Keratinocyte (primary cell): Measurements from ENCODE around the gene ATAD3A.

Source experiments
- EZH2 ChIP-seq: IDR thresholded peaks from one replicate; pipeline ENCODE4 v1.6.1; 2012; ENCODE audit warnings: inconsistent platforms, mild to moderate bottlenecking, low read length, moderate library complexity
- TF ChIP-seq, protein P1 (sequence below), 3 experiments: IDR thresholded peaks in 1 of 3; conservative IDR thresholded peaks in 1 of 3; optimal IDR thresholded peaks in 1 of 3; 2 replicates in 2 of 3; 3 replicates in 1 of 3; pipeline versions ENCODE3 to v1.5.1; 2011; ENCODE audit warnings: low read length in 3 of 3, mild to moderate bottlenecking in 3 of 3, moderate library complexity in 2 of 3, control low read depth in 1 of 3, inconsistent platforms in 1 of 3; ENCODE audit not compliant: insufficient read depth in 2 of 3; ENCODE audit errors: extremely low read depth in 1 of 3

DNA sequence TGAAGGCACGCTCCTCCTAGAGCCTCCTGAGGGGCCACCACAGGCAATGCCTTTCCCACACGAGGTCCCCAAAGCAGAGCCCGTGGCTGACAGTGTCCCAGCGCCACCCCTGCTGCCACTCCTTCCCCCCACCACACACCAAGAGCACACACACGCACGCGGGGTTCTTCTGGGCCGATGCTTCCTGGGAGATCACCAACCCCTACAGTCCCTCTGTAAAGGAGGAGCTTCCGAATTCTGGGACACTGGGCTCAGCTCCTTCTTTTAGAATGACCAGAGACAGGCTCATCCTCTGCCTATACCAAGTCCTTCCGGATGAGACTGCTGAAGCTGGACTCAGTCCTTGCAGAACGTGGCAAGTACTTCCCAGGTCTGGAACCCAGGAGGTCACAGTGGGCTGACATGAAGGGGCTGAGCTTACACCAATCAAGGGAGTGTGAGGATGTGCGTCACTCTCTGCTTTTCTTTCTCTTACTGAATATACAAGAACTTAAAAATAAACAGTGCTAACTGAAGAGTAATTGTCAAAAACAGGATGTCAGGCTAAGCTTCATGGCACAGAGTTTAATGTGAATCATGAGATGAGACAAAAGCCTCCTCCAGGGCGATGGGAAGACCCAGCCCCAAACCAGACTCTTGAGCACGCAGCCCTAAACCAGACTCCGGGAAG is 50.0 kb downstream of the ATAD3A start:
- TF ChIP-seq, protein P1, sequence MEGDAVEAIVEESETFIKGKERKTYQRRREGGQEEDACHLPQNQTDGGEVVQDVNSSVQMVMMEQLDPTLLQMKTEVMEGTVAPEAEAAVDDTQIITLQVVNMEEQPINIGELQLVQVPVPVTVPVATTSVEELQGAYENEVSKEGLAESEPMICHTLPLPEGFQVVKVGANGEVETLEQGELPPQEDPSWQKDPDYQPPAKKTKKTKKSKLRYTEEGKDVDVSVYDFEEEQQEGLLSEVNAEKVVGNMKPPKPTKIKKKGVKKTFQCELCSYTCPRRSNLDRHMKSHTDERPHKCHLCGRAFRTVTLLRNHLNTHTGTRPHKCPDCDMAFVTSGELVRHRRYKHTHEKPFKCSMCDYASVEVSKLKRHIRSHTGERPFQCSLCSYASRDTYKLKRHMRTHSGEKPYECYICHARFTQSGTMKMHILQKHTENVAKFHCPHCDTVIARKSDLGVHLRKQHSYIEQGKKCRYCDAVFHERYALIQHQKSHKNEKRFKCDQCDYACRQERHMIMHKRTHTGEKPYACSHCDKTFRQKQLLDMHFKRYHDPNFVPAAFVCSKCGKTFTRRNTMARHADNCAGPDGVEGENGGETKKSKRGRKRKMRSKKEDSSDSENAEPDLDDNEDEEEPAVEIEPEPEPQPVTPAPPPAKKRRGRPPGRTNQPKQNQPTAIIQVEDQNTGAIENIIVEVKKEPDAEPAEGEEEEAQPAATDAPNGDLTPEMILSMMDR (optimal IDR thresholded peaks at IDR 0.05 in 1 of 3, IDR thresholded peaks at IDR 0.05 in 1 of 3, conservative IDR thresholded peaks at IDR 0.05 in 1 of 3; ENCODE audit: extremely low read depth in 1 of 3, insufficient read depth in 2 of 3, low read length in 3 of 3) = no peak
- no peak for TF ChIP-seq EZH2
